ENCODE measurements around the gene EEF1AKMT1.
A peak's percentile ranks its signal among the peaks of the same experiment; 100 is the strongest.

The EEF1AKMT1 gene, protein sequence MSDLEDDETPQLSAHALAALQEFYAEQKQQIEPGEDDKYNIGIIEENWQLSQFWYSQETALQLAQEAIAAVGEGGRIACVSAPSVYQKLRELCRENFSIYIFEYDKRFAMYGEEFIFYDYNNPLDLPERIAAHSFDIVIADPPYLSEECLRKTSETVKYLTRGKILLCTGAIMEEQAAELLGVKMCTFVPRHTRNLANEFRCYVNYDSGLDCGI

DNA sequence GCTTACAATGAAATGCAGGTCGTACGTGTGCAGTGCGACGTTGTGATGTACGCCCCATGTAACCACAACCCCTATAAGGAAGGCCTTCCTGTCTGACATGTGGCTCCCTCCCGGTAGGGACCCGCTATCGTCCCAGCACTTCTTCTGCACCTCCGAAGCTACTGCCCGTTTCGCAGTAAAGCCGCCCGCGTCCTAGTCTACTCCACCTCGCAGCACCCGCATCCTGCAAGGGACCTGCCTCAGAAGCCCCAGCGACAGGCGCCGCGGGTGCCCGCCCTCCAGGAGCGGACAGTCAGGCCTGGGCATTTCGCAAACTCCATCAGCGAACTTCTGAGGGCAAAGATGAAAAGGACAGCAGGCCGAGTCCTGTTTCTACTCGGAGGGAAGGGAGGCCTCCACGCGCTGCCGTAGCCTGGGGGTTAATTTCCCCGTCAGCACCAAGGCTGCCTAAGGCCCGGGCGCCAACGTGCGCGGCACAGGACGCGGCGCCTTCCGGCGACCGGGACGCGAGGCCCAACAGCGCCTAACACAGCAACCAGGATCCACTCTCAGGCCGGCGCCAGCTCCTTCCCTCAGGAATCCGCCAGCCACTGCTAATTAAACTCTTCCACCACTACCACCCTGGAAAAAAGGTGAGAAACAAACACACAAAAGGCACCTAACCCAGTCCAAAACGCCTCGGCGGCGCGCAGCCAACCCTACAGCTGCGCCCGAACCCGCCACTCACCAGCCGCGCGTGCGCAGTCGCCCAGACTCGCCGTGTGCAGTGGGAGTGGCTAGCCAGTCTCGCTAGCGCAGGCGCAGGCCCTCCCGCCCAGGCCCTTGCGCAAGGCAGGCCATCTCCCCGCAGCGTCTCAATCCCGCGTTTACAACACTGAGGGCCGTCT lies at the start of gene EEF1AKMT1:
EEF1AKMT1 (minus strand) TSS at position 768 of the 887 bp plus-strand sequence. CDS start 16,363 bp downstream, outside the sequence.
- peak within 1 kb of the TSS; percentile 69 for H3K4me3 ChIP-seq (ENCODE audit: low read length)
- no peak for TF ChIP-seq ZNF274 (IDR thresholded peaks at IDR 0.05; ENCODE audit: low read depth, low read length)

DNA sequence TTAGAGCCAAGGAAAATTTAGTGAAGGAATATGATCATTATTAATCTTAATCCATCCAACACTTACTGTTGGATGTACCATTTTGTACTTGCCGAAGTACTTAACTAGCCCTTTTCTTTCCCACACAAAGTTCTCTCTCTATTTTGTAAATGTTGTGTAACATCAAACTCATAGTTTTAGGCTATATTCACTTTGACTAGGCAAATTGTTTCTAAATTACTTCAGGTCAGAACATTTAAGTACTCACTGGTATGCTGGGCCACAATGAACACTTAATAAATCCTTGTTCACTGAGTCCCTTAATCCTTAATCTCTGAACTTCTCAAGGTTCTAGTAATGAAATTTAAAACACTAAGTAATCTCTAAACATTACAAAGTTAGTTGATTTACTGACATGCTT lies 49.3 kb upstream of the EEF1AKMT1 start:
- no peak for TF ChIP-seq ZNF274 (IDR thresholded peaks at IDR 0.05; ENCODE audit: low read depth, low read length)
- no peak overlapping the region for H3K4me3 ChIP-seq (ENCODE audit: low read length)

DNA sequence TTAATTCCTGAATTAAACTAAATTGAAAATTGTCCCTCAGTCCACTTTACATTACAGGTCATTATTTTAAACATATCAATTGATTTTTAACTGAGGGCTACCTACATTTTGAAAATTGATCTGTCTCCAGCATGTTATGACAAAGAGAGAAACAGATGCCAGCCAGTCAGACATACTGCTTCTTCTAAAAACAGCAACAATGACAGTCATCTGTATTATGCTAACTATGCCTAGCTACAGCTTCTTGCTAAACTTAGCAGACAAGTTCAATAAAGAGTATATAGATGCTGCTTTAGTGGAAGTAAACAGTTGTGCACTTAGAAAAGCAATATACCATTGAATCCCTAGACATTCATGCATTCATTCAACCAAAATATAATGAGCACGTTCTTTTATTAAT lies 48.6 kb upstream of the EEF1AKMT1 start:
- H3K4me3 ChIP-seq (ENCODE audit: low read length) = no peak overlapping the region
- TF ChIP-seq ZNF274 (IDR thresholded peaks at IDR 0.05; ENCODE audit: low read depth, low read length) = no peak

DNA sequence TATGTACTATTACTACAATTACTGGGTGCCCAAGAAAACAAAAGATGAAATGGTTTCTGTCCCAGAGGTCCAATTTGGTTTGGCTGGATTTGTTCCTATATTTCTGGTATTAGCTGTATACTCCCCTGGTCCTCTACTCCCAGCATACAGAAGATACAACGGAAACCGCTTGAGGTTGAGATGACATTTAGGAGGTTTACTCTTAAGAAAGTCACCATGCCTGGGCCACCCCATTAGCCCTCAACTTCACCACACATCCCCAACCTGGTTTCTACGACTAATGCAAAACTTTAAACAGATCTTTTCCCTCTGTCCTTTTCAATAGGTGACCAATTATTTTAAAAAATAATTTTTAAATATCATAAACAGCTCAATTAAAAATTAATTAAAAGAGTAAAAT lies 46.0 kb upstream of the EEF1AKMT1 start:
- H3K4me3 ChIP-seq (ENCODE audit: low read length) = no peak overlapping the region
- TF ChIP-seq ZNF274 (IDR thresholded peaks at IDR 0.05; ENCODE audit: low read depth, low read length) = no peak

DNA sequence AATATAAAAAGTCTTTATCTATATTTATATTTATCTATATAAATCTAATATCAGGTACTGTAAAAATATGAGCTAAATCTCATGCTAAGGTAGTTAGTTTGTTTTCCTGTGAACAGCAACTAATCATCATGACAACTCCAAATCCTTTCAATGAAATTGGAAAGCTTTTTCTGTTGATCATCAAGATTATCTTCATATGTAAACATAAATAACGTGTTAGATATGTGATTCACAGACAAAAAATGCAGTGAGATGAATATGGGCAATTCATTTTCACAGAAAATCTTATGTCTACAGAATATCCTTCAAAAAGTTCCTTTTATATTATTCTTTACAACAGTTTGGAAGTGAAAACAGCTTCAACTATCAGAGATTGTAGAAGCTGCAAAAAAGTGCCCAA lies 41.7 kb upstream of the EEF1AKMT1 start:
- H3K4me3 ChIP-seq (ENCODE audit: low read length) = no peak overlapping the region
- TF ChIP-seq ZNF274 (IDR thresholded peaks at IDR 0.05; ENCODE audit: low read depth, low read length) = no peak

DNA sequence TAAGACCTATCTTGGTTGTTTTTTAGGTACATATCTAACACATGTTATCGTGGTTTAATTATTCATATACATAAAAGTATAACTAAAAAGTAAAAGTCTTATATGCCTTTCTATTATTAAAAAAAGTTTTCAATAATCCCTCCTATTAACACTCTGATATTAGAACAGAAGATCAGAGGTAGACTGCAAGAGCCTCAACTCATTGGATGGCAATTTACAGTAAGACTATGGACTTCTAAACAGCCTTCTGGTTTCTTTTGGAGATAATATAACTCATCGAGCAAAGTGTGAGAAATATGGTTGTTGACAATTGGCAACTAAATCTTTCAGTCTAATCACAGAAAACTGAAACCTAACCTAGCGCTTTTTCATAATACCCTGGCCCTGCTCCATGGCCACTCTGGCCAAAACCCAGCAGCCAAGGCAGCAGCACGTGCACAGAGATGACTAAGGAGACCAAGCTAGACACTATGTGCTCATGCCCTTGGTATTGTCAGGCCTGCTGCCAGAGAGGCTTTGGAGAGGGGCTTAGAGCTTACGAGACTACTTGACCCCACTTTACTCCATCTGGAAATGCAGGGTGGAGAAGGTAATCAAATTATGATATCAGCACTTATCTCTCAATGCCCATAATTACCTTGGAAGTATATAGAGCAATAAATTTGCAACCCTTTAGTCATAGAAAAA lies 40.6 kb upstream of the EEF1AKMT1 start:
- H3K4me3 ChIP-seq (ENCODE audit: low read length) = no peak overlapping the region
- no peak for TF ChIP-seq ZNF274 (IDR thresholded peaks at IDR 0.05; ENCODE audit: low read depth, low read length)

DNA sequence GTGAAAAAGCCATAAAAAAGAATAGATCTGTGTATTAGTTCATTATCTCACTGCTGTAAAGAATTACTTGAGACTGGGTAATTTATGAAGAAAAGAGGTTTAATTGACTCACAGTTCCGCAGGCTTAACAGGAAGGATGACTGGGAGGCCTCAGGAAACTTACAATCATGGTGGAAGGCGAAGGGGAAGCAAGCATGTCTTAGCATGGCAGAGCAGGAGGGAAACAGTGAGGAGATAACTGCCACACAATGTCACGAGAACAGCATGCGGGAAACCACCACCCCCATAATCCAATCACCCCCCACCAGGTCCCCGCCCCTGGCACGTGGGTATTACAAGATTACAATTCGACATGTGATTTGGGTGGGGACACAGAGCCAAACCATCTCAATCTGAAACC lies 39.1 kb upstream of the EEF1AKMT1 start:
- no peak for TF ChIP-seq ZNF274 (IDR thresholded peaks at IDR 0.05; ENCODE audit: low read depth, low read length)
- H3K4me3 ChIP-seq (ENCODE audit: low read length) = no peak overlapping the region

DNA sequence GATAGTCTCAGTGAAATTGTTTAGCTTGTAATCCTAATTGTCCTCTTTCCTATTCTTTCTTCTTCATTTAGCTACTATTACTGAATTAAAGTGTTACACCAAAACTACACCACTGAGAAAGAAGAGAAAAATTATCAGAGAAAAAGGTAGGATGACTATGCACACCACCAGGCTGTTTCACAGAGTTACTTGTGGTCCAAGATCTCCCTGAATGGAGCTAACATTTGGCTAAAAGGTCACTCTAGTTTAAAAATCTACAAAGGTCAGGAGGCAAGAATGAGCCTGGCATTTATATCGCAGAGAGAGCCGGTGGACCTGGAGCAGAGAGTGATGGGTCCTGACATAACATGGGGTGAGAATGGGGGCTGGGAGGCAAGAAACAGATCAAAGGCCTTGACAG lies 37.0 kb upstream of the EEF1AKMT1 start:
- no peak overlapping the region for H3K4me3 ChIP-seq (ENCODE audit: low read length)
- TF ChIP-seq ZNF274 (IDR thresholded peaks at IDR 0.05; ENCODE audit: low read depth, low read length) = no peak

DNA sequence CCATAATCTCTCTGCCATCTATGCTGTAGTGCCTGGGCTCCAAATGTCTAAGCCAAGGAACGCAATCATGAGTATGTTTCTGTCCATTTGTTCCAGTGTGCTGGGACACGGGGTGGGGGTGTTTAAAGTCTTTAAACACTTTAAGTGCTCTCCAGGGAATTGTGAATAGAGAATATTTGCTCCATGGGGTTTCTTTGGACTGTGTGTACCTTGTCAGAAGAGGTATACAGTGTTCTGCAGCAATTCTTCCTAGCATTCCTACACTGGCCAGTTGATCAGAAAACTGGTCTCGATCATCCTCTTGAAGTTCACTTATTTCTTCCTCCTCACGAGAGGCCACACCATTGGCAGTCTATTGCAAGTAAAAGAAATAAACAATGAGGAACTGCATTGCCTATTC lies 35.1 kb upstream of the EEF1AKMT1 start:
- no peak overlapping the region for H3K4me3 ChIP-seq (ENCODE audit: low read length)
- no peak for TF ChIP-seq ZNF274 (IDR thresholded peaks at IDR 0.05; ENCODE audit: low read depth, low read length)

DNA sequence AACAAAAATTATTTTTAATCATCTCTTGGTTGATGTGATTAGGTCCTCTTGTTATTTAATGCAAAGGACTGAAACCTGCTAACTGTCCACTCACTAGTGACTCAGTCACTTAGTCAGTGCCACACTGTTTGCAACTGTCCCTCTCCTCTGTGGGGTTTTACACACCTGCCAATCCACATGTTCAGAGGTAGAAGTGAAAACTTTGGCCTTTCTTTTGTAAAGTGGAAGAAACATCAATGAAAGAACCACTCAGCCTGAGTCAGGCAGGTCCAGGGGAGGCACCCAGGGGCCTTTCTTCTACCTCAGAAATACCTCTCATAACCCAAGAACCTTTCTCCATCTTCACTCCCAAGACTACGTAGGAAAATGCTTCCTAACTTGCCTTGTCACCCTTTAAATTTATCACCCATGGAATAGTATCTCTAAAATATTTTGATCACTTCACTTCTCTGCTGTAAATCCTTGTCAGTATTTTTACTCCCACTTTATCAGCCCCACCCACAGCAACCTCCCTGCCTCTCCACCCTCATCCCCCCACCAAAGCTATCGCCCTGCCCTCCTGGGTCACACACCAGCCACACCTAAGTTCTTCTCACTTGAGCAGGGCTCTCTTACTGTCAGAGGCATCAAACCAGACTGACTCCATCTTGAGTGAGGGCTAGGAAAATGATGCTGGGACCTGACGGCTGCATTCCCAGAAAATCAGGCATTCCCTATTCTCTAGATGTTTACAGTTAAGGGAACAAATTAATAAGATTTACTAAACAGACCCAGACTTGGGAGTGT lies 29.6 kb upstream of the EEF1AKMT1 start:
- no peak for TF ChIP-seq ZNF274 (IDR thresholded peaks at IDR 0.05; ENCODE audit: low read depth, low read length)
- no peak overlapping the region for H3K4me3 ChIP-seq (ENCODE audit: low read length)

DNA sequence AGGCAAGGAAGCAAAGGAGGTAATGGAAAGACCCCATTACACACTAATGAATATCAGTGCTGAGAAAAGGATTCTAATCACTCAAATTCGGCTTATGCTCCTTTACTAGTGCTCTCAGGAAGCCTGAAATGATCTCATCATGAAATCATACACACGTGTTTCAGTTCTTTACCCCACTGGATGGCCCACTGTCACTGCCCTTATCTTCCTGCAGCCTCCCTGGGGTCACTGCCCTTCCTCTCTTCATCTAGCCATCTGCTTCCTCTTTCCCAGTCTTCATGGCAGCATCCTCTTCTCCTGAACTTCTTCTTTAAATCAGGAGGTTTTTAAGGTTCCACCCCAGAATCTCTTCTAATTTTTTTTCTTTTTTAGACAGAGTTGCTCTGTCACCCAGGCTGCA lies 27.9 kb upstream of the EEF1AKMT1 start:
- TF ChIP-seq ZNF274 (IDR thresholded peaks at IDR 0.05; ENCODE audit: low read depth, low read length) = no peak

DNA sequence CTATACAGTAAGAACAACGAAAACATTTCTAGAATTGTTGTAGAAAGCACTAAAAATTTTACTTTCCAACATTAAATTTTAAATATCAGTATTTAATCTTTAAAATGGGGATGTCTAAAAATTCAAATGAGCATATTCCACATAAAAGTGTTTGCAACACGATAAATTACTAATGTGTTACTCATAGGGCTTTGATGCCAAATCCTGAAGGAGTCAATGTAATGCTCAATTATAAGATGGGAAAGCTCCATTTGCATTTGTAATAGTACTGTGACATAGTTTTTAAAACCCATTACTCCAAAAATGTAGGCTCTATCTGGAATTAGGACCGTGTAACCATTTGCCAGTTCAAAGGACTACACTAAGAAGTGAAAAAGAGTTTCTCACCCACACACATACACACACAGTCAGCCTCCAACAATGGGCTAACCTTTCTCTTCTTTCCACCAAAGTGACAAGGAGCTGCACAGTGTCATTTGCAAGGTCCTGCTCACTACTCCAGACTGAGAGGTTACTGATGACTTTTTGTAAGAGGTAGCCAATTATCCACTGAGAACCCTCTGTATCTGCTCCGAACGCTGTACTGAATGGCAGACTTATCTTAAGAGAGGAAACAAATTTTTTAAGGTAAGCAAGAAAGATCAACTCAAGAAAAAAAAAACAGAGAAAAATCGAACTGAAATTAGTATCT lies 26.1 kb upstream of the EEF1AKMT1 start:
- TF ChIP-seq ZNF274 (IDR thresholded peaks at IDR 0.05; ENCODE audit: low read depth, low read length) = no peak
- no peak overlapping the region for H3K4me3 ChIP-seq (ENCODE audit: low read length)

More for the DNA sequence above, 27.9 kb upstream of the EEF1AKMT1 start:
- no peak overlapping the region for H3K4me3 ChIP-seq (ENCODE audit: low read length)

DNA sequence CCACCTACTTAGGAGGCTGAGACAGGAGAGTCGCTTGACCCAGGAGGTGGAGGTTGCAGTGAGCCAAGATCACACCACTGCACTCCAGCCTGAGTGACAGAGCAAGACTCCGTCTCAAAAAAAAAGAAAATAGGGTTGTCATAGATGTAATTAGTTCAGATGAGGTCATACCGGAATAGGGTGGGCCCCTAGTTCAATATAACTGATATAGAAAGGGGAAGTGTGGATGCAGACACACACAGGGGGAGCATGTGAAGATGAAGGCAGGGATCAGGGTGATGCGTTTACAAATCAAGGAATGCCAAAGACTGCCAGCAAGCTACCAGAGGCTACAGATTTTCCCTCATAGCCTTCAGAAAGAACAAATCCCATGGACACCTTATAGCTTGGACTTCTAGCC lies 24.3 kb upstream of the EEF1AKMT1 start:
- no peak overlapping the region for H3K4me3 ChIP-seq (ENCODE audit: low read length)
- TF ChIP-seq ZNF274 (IDR thresholded peaks at IDR 0.05; ENCODE audit: low read depth, low read length) = no peak
